NCI-H2171 treated with DMSO at 0.1 percent for 48 hours (cell line): ENCODE data around the gene KCNG1.
"Not testable (repeated sequence)": the region's sequence is repeated elsewhere in the genome, so short reads cannot be mapped to it uniquely, and the experiment has no call there.

Experiments used
- DNase-seq: peaks from one replicate; lab custom pipeline; 2025; lab: John Stamatoyannopoulos, UW

The KCNG1 gene

GRCh38 chr20:51022803-51023616 is at the start of gene KCNG1:
KCNG1 (minus strand) TSS chr20:51023107; CDS start chr20:51010338, 12,769 bp downstream.
- DNase-seq: peak; percentile 68

- no peak for DNase-seq
Measured at GRCh38 chr20:51070621-51071020, 47.7 kb upstream of the KCNG1 start.

GRCh38 chr20:51067792-51068191 is 44.9 kb upstream of the KCNG1 start:
- no peak for DNase-seq

- DNase-seq: no peak
Measured at GRCh38 chr20:51065615-51066014, 42.7 kb upstream of the KCNG1 start.

- DNase-seq: no peak
Measured at GRCh38 chr20:51064137-51064536, 41.2 kb upstream of the KCNG1 start.

GRCh38 chr20:51062065-51062464 is 39.2 kb upstream of the KCNG1 start:
- DNase-seq: no peak

GRCh38 chr20:51061418-51062045 is 38.6 kb upstream of the KCNG1 start:
- no peak for DNase-seq

- no peak for DNase-seq
Measured at GRCh38 chr20:51060301-51060700, 37.4 kb upstream of the KCNG1 start.

- DNase-seq: no peak
Measured at GRCh38 chr20:51059862-51060261, 37.0 kb upstream of the KCNG1 start.

- DNase-seq: no peak
Measured at GRCh38 chr20:51058017-51058416, 35.1 kb upstream of the KCNG1 start.

GRCh38 chr20:51054233-51054632 is 31.3 kb upstream of the KCNG1 start:
- DNase-seq: no peak

- DNase-seq: no peak
Measured at GRCh38 chr20:51050531-51051075, 27.7 kb upstream of the KCNG1 start.

- DNase-seq: no peak
Measured at GRCh38 chr20:51046021-51046985, 23.4 kb upstream of the KCNG1 start.

- DNase-seq: not testable (repeated sequence)
Measured at GRCh38 chr20:51045492-51045891, 22.6 kb upstream of the KCNG1 start.

GRCh38 chr20:51044796-51045195 is 21.9 kb upstream of the KCNG1 start:
- no peak for DNase-seq

GRCh38 chr20:51043811-51044210 is 20.9 kb upstream of the KCNG1 start:
- no peak for DNase-seq

GRCh38 chr20:51042657-51043247 is 19.8 kb upstream of the KCNG1 start:
- no peak for DNase-seq

- DNase-seq: no peak
Measured at GRCh38 chr20:51042064-51042463, 19.2 kb upstream of the KCNG1 start.

GRCh38 chr20:51037532-51038115 is 14.7 kb upstream of the KCNG1 start:
- peak; percentile 22 for DNase-seq

- DNase-seq: peak; percentile 9
Measured at GRCh38 chr20:51036827-51037531, 14.1 kb upstream of the KCNG1 start.

GRCh38 chr20:51036226-51036625 is 13.3 kb upstream of the KCNG1 start:
- no peak for DNase-seq
